NCI-H524 (cell line): ENCODE results near the gene NWD2.

ENCODE experiments used
- DNase-seq, 2 experiments: peaks; one replicate each; lab custom pipeline; 2025; lab: John Stamatoyannopoulos, UW

The NWD2 gene

GRCh38 chr4:37304612-37305011 is 60.1 kb downstream of the NWD2 start:
- DNase-seq = no peak

- no peak for DNase-seq
These were observed 61.4 kb downstream of the NWD2 start for GRCh38 chr4:37305984-37306383.

- DNase-seq = no peak
These were observed 72.6 kb downstream of the NWD2 start for GRCh38 chr4:37317104-37317643.

- no peak for DNase-seq
These were observed 76.1 kb downstream of the NWD2 start for GRCh38 chr4:37320513-37321235.

- no peak for DNase-seq
These were observed 77.6 kb downstream of the NWD2 start for GRCh38 chr4:37322122-37322521.

- no peak for DNase-seq
These were observed 80.0 kb downstream of the NWD2 start for GRCh38 chr4:37324546-37324945.

- DNase-seq = no peak
These were observed 82.3 kb downstream of the NWD2 start for GRCh38 chr4:37326852-37327251.

GRCh38 chr4:37338972-37339371 is 94.4 kb downstream of the NWD2 start:
- no peak for DNase-seq

GRCh38 chr4:37358748-37359147 is 114.2 kb downstream of the NWD2 start:
- no peak for DNase-seq

GRCh38 chr4:37359261-37359660 is 114.7 kb downstream of the NWD2 start:
- no peak for DNase-seq

GRCh38 chr4:37365888-37366287 is 121.3 kb downstream of the NWD2 start:
- DNase-seq = no peak

GRCh38 chr4:37367901-37368300 is 123.4 kb downstream of the NWD2 start:
- no peak for DNase-seq

GRCh38 chr4:37370052-37370451 is 125.5 kb downstream of the NWD2 start:
- no peak for DNase-seq

GRCh38 chr4:37381040-37381668 is 136.6 kb downstream of the NWD2 start:
- DNase-seq = peak; percentile 39 to 77

GRCh38 chr4:37383579-37384229 is 139.2 kb downstream of the NWD2 start:
- peak; percentile 21 to 59 for DNase-seq

GRCh38 chr4:37385424-37385823 is 140.9 kb downstream of the NWD2 start:
- DNase-seq = no peak

- no peak for DNase-seq
These were observed 144.3 kb downstream of the NWD2 start for GRCh38 chr4:37388681-37389365.

- DNase-seq = no peak
These were observed 144.8 kb downstream of the NWD2 start for GRCh38 chr4:37389366-37389765.

GRCh38 chr4:37389967-37390580 is 145.5 kb downstream of the NWD2 start:
- peak; percentile 43 to 65 for DNase-seq

GRCh38 chr4:37392521-37393255 is 148.1 kb downstream of the NWD2 start:
- DNase-seq = no peak

- no peak for DNase-seq
These were observed 148.8 kb downstream of the NWD2 start for GRCh38 chr4:37393321-37393720.
